ENCODE results near the gene LRRC7.

The LRRC7 gene

DNA sequence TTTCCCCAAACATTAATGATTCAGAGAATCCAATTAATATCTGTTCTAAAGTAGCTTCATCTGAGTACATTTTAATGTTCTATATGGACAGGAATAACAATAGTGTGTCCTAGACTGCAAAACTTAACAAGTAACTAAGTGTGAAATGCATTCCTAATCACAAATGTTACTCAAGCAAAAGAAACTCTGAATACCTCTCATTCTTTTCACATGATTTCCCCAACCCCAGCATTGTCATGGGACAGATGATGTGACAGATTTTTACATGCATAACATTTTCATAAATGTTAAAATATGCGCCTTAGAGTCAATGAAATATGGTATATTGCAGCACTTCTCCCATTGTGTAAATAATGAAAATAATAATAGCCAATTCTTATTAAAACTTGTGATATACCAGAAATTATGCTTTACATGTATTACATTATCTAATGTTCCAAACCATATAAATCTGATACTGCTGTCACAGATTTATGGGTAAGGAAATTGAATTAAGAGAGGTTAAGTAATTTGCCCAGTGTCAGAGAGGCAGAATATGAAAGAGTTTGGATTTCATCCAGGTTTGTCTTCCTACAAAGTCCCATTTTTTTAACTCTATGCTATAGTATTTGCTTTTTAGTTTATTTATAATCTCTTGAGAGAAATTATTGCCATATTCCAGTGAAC is 269.4 kb downstream of the LRRC7 start:
- H3K27ac ChIP-seq, result no peak overlapping the region

DNA sequence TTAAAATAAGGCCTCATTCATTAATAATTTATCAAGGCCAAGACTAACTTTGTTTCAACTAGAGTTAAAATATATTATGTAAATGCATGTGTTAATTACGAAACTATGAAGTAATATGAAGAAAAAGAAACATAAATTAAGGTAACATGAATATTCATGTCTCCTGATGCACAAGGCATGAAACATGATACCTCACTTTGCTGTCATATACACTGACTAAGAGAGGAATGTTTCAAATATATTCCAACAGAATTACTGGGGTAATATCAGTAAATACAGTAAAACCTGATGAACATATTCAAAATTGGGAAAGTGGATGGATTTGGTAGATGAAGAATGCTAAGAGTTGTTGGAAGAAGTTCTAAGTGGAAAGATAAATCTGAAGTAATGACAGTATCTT is 274.6 kb downstream of the LRRC7 start:
- TF ChIP-seq, protein P1, sequence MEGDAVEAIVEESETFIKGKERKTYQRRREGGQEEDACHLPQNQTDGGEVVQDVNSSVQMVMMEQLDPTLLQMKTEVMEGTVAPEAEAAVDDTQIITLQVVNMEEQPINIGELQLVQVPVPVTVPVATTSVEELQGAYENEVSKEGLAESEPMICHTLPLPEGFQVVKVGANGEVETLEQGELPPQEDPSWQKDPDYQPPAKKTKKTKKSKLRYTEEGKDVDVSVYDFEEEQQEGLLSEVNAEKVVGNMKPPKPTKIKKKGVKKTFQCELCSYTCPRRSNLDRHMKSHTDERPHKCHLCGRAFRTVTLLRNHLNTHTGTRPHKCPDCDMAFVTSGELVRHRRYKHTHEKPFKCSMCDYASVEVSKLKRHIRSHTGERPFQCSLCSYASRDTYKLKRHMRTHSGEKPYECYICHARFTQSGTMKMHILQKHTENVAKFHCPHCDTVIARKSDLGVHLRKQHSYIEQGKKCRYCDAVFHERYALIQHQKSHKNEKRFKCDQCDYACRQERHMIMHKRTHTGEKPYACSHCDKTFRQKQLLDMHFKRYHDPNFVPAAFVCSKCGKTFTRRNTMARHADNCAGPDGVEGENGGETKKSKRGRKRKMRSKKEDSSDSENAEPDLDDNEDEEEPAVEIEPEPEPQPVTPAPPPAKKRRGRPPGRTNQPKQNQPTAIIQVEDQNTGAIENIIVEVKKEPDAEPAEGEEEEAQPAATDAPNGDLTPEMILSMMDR (conservative IDR thresholded peaks at IDR 0.05), result no peak
- no peak overlapping the region for H3K27ac ChIP-seq

More for the DNA sequence above, 269.4 kb downstream of the LRRC7 start:
- TF ChIP-seq, protein P1 (conservative IDR thresholded peaks at IDR 0.05), result no peak

DNA sequence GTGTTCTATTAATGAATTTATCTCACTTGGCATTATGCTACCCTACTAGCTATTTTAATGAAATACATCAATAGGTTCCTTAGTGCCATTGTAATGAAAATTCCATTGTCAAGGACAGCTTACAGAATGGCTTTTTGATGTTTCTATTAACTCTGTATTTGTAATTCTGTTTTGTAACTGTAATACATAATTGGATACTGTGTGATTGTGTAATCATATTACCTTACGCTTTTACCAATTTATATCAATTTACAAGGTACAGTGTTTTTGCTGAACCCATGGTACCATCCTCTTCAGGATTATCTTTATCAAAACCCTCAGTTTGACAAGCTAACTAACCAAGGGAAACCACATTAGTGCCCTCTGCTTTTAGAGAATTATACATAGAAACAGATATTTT is 277.9 kb downstream of the LRRC7 start:
- TF ChIP-seq, protein P1 (conservative IDR thresholded peaks at IDR 0.05), result no peak
- H3K27ac ChIP-seq, result no peak overlapping the region

DNA sequence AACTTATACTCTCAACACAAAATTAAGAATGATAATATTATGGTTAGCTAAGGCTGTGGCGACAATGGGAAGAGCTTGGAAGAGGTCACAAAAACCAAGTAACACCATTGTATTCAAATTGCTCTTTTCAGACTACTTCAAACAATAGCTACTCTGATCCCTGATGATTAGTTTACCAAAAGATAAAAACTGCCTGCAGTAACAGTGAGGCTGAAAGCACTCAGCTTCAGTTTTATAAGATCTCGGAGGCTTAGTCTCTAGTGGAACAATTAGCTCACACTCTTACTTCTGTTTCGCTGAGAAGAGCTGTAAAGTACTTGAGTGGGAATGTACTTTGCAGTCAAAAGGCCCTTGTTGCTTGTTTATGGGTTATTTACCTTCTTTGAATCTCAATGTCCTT is 278.5 kb downstream of the LRRC7 start:
- TF ChIP-seq, protein P1 (conservative IDR thresholded peaks at IDR 0.05), result no peak
- H3K27ac ChIP-seq, result no peak overlapping the region

DNA sequence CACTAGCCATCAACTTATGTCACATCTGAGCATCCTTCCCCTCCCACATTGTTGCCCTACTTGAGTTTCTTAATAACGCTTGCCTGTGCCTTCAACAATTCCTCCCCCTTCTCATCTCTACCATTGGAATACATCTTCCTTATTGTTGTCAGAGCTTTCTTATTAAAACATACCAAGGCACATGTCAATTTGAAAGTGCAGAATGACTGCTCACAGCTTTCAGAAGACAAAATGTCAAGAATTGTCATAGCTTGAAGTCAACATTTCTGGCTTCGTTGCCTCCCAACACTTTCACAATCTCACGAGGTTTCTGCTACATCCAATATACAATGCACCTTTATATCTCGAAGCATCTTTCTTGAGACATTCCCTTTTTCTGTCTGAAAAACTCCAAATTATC is 279.9 kb downstream of the LRRC7 start:
- no peak overlapping the region for H3K27ac ChIP-seq
- TF ChIP-seq, protein P1 (conservative IDR thresholded peaks at IDR 0.05), result no peak

DNA sequence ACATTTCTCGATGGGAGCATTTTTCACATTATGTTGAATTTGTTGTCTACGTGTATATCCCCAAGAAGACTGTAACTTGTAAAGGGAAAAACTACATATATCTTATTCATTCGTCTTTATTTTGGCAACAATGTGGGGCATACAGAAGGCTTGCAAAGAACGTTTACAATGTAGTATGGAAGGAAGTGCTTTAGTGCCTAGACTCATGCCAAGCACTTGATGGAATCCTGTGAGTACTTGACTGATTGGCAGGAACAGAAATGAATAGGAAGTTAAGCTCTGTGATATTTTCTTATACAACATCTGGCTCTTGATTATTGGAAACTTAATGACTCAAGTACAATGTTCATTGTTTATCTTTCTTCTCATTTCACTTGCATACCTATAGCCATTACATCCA is 284.4 kb downstream of the LRRC7 start:
- TF ChIP-seq, protein P1 (conservative IDR thresholded peaks at IDR 0.05), result no peak

DNA sequence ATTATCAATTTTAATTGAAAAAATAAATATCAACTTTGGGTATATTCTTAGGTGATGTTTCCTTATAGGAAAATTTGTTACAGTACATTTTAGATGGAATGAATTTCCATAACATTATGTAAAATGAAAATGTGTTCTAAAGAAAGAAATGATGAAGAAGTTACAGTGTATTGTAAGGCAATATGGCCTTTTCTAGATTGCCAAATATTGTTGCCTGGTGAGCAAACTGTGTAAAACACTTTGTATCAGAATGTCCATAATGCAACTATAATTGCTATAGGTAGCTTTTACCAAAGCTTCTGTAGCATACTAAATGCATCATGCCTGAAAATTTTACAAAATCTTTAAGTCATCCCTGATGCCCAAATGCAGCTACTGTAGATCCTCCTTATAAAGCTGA is 285.0 kb downstream of the LRRC7 start:
- no peak overlapping the region for H3K27ac ChIP-seq
- TF ChIP-seq, protein P1 (conservative IDR thresholded peaks at IDR 0.05), result no peak

More for the DNA sequence above, 284.4 kb downstream of the LRRC7 start:
- H3K27ac ChIP-seq, result no peak overlapping the region
